IMR-90 (cell line): ENCODE measurements around the gene GDF9. TPM values are rescaled to one million over a fixed set of nuclear protein-coding genes. Genes with fewer than 3 reads are reported as not detected.
A peak's percentile ranks its signal among the peaks of the same experiment; 100 is the strongest.

Source experiments
- ATAC-seq: fragments of 200-7000 bp; cut with Tn5 transposase; 2 replicates; pipeline ENCODE4 v1.9.1; 2020; ENCODE audit warnings: low read depth, mild to moderate bottlenecking, moderate library complexity
- BruUV-seq: library from RNA; stranded (reverse); fragments of 400-500 nt; replicated peaks from 2 replicates; lab custom pipeline; 2021; lab: Mats Ljungman, UMichigan
- CTCF ChIA-PET: fragments of 300-600 bp; formaldehyde crosslinking; extraction: SDS; loops from one replicate; lab custom pipeline; 2021; ENCODE audit warnings: antibody characterized with exemption; lab: Yijun Ruan, JAX
- POLR2A ChIA-PET: fragments of 300-600 bp; sonication (Branson Sonifier 250); formaldehyde crosslinking; loops from one replicate; lab custom pipeline; 2022; ENCODE audit warnings: antibody characterized with exemption; ENCODE audit not compliant: unreplicated experiment; lab: Charles Lee
- DNase-seq: peaks from one replicate; pipeline ENCODE4 v3.0.0; 2013
- H2AFZ ChIP-seq: replicated peaks from 2 replicates; pipeline ENCODE3; 2013; ENCODE audit warnings: low read length, mild to moderate bottlenecking; ENCODE audit not compliant: poor library complexity
- H2AK5ac ChIP-seq: 2 replicates; pipeline ENCODE4 v1.6.1; 2013; ENCODE audit warnings: low read depth, low read length, inconsistent platforms
- H2AK9ac ChIP-seq: replicated peaks from 2 replicates; pipeline ENCODE3; 2013; ENCODE audit warnings: mild to moderate bottlenecking, low read depth, low read length, moderate library complexity; ENCODE audit not compliant: poor library complexity
- H2BK120ac ChIP-seq: 2 replicates; pipeline ENCODE4 v1.6.1; 2013; ENCODE audit warnings: low read depth, low read length, inconsistent platforms
- H2BK15ac ChIP-seq: 3 replicates; pipeline ENCODE4 v1.6.1; 2013; ENCODE audit warnings: low read depth, low read length, inconsistent platforms
- H2BK20ac ChIP-seq: 2 replicates; pipeline ENCODE4 v1.6.1; 2013; ENCODE audit warnings: low read depth, mild to moderate bottlenecking, inconsistent platforms, low read length, moderate library complexity
- H2BK5ac ChIP-seq: 2 replicates; pipeline ENCODE4 v1.6.1; 2013; ENCODE audit warnings: mild to moderate bottlenecking, low read depth, low read length, inconsistent platforms; ENCODE audit not compliant: poor library complexity, severe bottlenecking
- H3K14ac ChIP-seq: replicated peaks from 2 replicates; pipeline ENCODE4 v1.6.1; 2013; ENCODE audit warnings: low read depth, low read length, inconsistent platforms
- H3K18ac ChIP-seq: 2 replicates; pipeline ENCODE4 v1.6.1; 2013; ENCODE audit warnings: low read depth, low read length, control low read depth
- H3K23ac ChIP-seq: 2 replicates; pipeline ENCODE4 v1.6.1; 2013; ENCODE audit warnings: low read depth, low read length, inconsistent platforms
- H3K27ac ChIP-seq: 2 replicates; pipeline ENCODE4 v1.5.1; 2013; ENCODE audit warnings: mild to moderate bottlenecking, control low read depth, low read length; ENCODE audit not compliant: insufficient read depth
- H3K27me3 ChIP-seq: 2 replicates; pipeline ENCODE4 v1.6.1; 2013; ENCODE audit warnings: low read length; ENCODE audit not compliant: control insufficient read depth, insufficient read depth
- H3K36me3 ChIP-seq: 2 replicates; pipeline ENCODE4 v1.6.1; 2013; ENCODE audit warnings: low read length, mixed read lengths; ENCODE audit not compliant: control insufficient read depth, insufficient read depth
- H3K4ac ChIP-seq: 2 replicates; pipeline ENCODE4 v1.6.1; 2013; ENCODE audit warnings: low read depth, low read length, inconsistent platforms
- H3K4me1 ChIP-seq: 2 replicates; pipeline ENCODE4 v1.6.1; 2013; ENCODE audit warnings: low read length, mixed read lengths; ENCODE audit not compliant: control insufficient read depth, insufficient read depth
- H3K4me2 ChIP-seq: 2 replicates; pipeline ENCODE4 v1.6.1; 2013; ENCODE audit warnings: low read depth, mild to moderate bottlenecking, control low read depth, low read length, moderate library complexity
- H3K4me3 ChIP-seq: 2 replicates; pipeline ENCODE4 v1.5.1; 2013; ENCODE audit warnings: low read depth, mild to moderate bottlenecking, control low read depth, low read length, moderate library complexity; ENCODE audit not compliant: insufficient read depth
- H3K56ac ChIP-seq: 2 replicates; pipeline ENCODE4 v1.6.1; 2013; ENCODE audit warnings: low read length, inconsistent platforms; ENCODE audit not compliant: insufficient read depth; ENCODE audit errors: extremely low read depth
- H3K79me1 ChIP-seq, 2 experiments: 2 replicates each; pipeline ENCODE4 v1.6.1; 2013; ENCODE audit warnings: low read length in 2 of 2, inconsistent platforms in 1 of 2, low read depth in 1 of 2
- H3K9ac ChIP-seq: 2 replicates; pipeline ENCODE4 v1.6.1; 2013; ENCODE audit warnings: low read depth, low read length, control low read depth
- H3K9me1 ChIP-seq: 2 replicates; pipeline ENCODE4 v1.6.1; 2013; ENCODE audit warnings: low read length, inconsistent platforms; ENCODE audit not compliant: insufficient read depth
- H3K9me3 ChIP-seq: 2 replicates; pipeline ENCODE4 v1.6.1; 2013; ENCODE audit warnings: low read length; ENCODE audit not compliant: control insufficient read depth, insufficient read depth
- H4K20me1 ChIP-seq: 2 replicates; pipeline ENCODE4 v1.6.1; 2013; ENCODE audit warnings: low read length, inconsistent platforms; ENCODE audit not compliant: insufficient read depth
- H4K5ac ChIP-seq: 2 replicates; pipeline ENCODE4 v1.6.1; 2013; ENCODE audit warnings: mild to moderate bottlenecking, low read depth, low read length, control low read depth
- H4K8ac ChIP-seq, 2 experiments: 2 replicates each; pipeline ENCODE4 v1.6.1; 2013; ENCODE audit warnings: low read depth in 2 of 2, low read length in 2 of 2, control low read depth in 1 of 2, inconsistent platforms in 1 of 2
- H4K91ac ChIP-seq: 2 replicates; pipeline ENCODE4 v1.6.1; 2013; ENCODE audit warnings: low read depth, low read length, inconsistent platforms; ENCODE audit not compliant: insufficient read depth
- CEBPB ChIP-seq: IDR thresholded peaks from 2 replicates; pipeline ENCODE4 v1.6.1; 2012; ENCODE audit warnings: low read depth, low read length, improper control_type of control experiment
- CHD1 ChIP-seq: IDR thresholded peaks from 2 replicates; pipeline ENCODE4 v1.6.1; 2012; ENCODE audit warnings: low read depth, low read length, improper control_type of control experiment
- FOS ChIP-seq: fragments of 150-350 bp; IDR thresholded peaks from 2 replicates; pipeline ENCODE4 v1.6.1; 2016; ENCODE audit warnings: low read depth, low read length
- MAFK ChIP-seq: IDR thresholded peaks from 2 replicates; pipeline ENCODE4 v1.6.1; 2012; ENCODE audit warnings: low read depth, low read length, improper control_type of control experiment
- MAZ ChIP-seq: IDR thresholded peaks from 2 replicates; pipeline ENCODE4 v1.6.1; 2012; ENCODE audit warnings: low read depth, mild to moderate bottlenecking, low read length, improper control_type of control experiment, moderate library complexity, borderline replicate concordance
- MXI1 ChIP-seq: IDR thresholded peaks from 2 replicates; pipeline ENCODE4 v1.6.1; 2012; ENCODE audit warnings: low read depth, mild to moderate bottlenecking, low read length, moderate library complexity, borderline replicate concordance
- NFE2L2 ChIP-seq: fragments of 150-350 bp; IDR thresholded peaks from 2 replicates; pipeline ENCODE4 v1.6.1; 2016; ENCODE audit warnings: low read depth, mild to moderate bottlenecking, low read length
- POLR2A ChIP-seq: IDR thresholded peaks from 2 replicates; pipeline ENCODE4 v1.6.1; 2012; ENCODE audit warnings: mild to moderate bottlenecking, low read depth, low read length
- RAD21 ChIP-seq: IDR thresholded peaks from 2 replicates; pipeline ENCODE4 v1.6.1; 2012; ENCODE audit warnings: low read length, improper control_type of control experiment
- RCOR1 ChIP-seq: IDR thresholded peaks from 2 replicates; pipeline ENCODE4 v1.6.1; 2012; ENCODE audit warnings: mild to moderate bottlenecking, low read length, improper control_type of control experiment; ENCODE audit not compliant: insufficient replicate concordance
- RFX5 ChIP-seq: IDR thresholded peaks from 2 replicates; pipeline ENCODE4 v1.8.0; 2012; ENCODE audit warnings: low read depth, mild to moderate bottlenecking, low read length, moderate library complexity
- SMC3 ChIP-seq: fragments of 150-350 bp; IDR thresholded peaks from 2 replicates; pipeline ENCODE4 v1.6.1; 2016; ENCODE audit warnings: low read depth, mild to moderate bottlenecking, antibody characterized with exemption, low read length, moderate library complexity
- WGBS, 2 experiments: methylation state at CpG; one replicate each; pipeline versions ENCODE4 v1.1.5 to v1.1.7; 2013; ENCODE audit warnings: missing lambda C conversion rate in 2 of 2; ENCODE audit not compliant: insufficient read length in 1 of 2; ENCODE audit errors: extremely low coverage in 2 of 2; 5-methylcytosine and 5-hydroxymethylcytosine counted together
- dilution Hi-C: fragments of 300-500 bp; cut with HindIII; formaldehyde crosslinking; loops from one replicate; pipeline ENCODE4 v1.14.3; 2018; ENCODE audit warnings: low sequenced_read_pairs; ENCODE audit not compliant: unreplicated experiment
- in situ Hi-C: fragments of 300-500 bp; cut with MboI; formaldehyde crosslinking; loops from 3 replicates; pipeline ENCODE4 v1.14.3; 2019; ENCODE audit warnings: low sequenced_read_pairs, inconsistent platforms, mixed read lengths
- intact Hi-C: fragments of 100-400 bp; cut with micrococcal nuclease; formaldehyde crosslinking; loops from 2 replicates; pipeline ENCODE4 v1.10.0; 2022
- polyA plus RNA-seq, 3 experiments: library from polyadenylated mRNA; depleted of rRNA; stranded (reverse); fragments of >200 nt; gene quantifications; 2 replicates each; pipeline ENCODE4 v1.2.3, GENCODE V29; 2012; ENCODE audit warnings: low replicate concordance in 1 of 3
- total RNA-seq: library from RNA; depleted of rRNA; stranded (reverse); fragments of >200 nt; gene quantifications from 2 replicates; pipeline ENCODE4 v1.2.3, GENCODE V29; 2012
- TF ChIP-seq, protein P1 (sequence below): conservative IDR thresholded peaks from 2 replicates; pipeline ENCODE4 v1.5.1; 2012; ENCODE audit warnings: mild to moderate bottlenecking, low read depth, low read length, improper control_type of control experiment
- TF ChIP-seq, protein P2 (sequence below): fragments of 150-350 bp; IDR thresholded peaks from 2 replicates; pipeline ENCODE4 v1.6.1; 2016; ENCODE audit warnings: low read depth, mild to moderate bottlenecking, low read length, moderate library complexity, borderline replicate concordance
- TF ChIP-seq, protein P3 (sequence below): fragments of 150-350 bp; IDR thresholded peaks from 2 replicates; pipeline ENCODE4 v1.6.1; 2017; ENCODE audit warnings: mild to moderate bottlenecking, antibody characterized with exemption, low read length, low read depth

Gene GDF9
- total and polyA plus RNA-seq, 2 of the 4 experiments (the other 2 are of a cell fraction): 0.18 to 0.21 TPM

DNA sequence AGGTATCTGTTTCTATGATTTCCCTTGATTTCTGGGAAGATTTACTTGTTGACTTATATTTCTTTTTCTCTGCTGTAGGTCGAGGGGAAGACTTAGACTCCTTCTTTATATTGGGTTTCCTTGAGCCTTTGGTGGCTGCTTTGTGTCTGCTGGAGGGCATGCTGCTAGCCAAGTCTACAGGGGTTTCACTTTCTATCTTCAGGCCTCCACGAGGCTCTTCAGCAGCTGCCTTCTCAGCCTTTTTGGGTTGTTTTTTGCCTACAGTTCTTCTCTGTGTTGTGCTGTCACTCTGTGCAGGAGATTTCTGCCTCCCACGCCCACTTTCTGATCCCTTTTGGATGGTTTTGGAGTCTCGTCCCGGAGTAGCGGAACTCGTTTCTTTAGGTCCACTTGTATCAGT is 30.4 kb upstream of the GDF9 start:
- no peak overlapping the region for H3K4me3 ChIP-seq
- H3K18ac ChIP-seq: no peak overlapping the region
- peaks cover 34% of the 10 kb centered on the region for H3K36me3 ChIP-seq
- H3K79me1 ChIP-seq: peaks cover 34 to 44% of the 10 kb centered on the region in 2 experiments
- H4K8ac ChIP-seq: no peak overlapping the region
- no peak overlapping the region for H2AK5ac ChIP-seq
- no peak overlapping the region for H3K4me2 ChIP-seq
- H3K9me3 ChIP-seq: no peaks in the 10 kb centered on the region
- DNase-seq (no peak), ATAC-seq (no peak)
- TSS peak; percentile 98 for BruUV-seq
- ChIA-PET CTCF (no interaction called here), POLR2A (interaction anchor here (0.6 kb wide), 1 partner anchor 24 kb away, joined by 3 read pairs; no protein-coding TSS in a partner anchor)
- no peaks in the 10 kb centered on the region for H3K27me3 ChIP-seq
- H3K23ac ChIP-seq: no peak overlapping the region
- H3K14ac ChIP-seq: no peak overlapping the region
- H3K27ac ChIP-seq: no peak overlapping the region
- H3K4ac ChIP-seq: no peak overlapping the region
- in situ Hi-C loops: no loop called here
- no peak overlapping the region for H3K56ac ChIP-seq
- H2AK9ac ChIP-seq: no peak overlapping the region
- no peaks in the 10 kb centered on the region for H3K4me1 ChIP-seq
- H2BK15ac ChIP-seq: no peak overlapping the region
- H4K5ac ChIP-seq: no peak overlapping the region
- H2BK120ac ChIP-seq: no peak overlapping the region
- WGBS, 2 experiments: 100% methylated on average over 3 of the region's 7 CpGs; no CpG with 5 or more reads in 1 of the 2 experiments
- dilution Hi-C loops: no loop called here
- no peak for TF ChIP-seq CHD1
- no peak for TF ChIP-seq FOS
- no peak for TF ChIP-seq POLR2A
- no peak for TF ChIP-seq RAD21
- TF ChIP-seq MAFK: no peak
- TF ChIP-seq, protein P1, sequence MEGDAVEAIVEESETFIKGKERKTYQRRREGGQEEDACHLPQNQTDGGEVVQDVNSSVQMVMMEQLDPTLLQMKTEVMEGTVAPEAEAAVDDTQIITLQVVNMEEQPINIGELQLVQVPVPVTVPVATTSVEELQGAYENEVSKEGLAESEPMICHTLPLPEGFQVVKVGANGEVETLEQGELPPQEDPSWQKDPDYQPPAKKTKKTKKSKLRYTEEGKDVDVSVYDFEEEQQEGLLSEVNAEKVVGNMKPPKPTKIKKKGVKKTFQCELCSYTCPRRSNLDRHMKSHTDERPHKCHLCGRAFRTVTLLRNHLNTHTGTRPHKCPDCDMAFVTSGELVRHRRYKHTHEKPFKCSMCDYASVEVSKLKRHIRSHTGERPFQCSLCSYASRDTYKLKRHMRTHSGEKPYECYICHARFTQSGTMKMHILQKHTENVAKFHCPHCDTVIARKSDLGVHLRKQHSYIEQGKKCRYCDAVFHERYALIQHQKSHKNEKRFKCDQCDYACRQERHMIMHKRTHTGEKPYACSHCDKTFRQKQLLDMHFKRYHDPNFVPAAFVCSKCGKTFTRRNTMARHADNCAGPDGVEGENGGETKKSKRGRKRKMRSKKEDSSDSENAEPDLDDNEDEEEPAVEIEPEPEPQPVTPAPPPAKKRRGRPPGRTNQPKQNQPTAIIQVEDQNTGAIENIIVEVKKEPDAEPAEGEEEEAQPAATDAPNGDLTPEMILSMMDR: no peak
- TF ChIP-seq NFE2L2: no peak
- TF ChIP-seq, protein P2, sequence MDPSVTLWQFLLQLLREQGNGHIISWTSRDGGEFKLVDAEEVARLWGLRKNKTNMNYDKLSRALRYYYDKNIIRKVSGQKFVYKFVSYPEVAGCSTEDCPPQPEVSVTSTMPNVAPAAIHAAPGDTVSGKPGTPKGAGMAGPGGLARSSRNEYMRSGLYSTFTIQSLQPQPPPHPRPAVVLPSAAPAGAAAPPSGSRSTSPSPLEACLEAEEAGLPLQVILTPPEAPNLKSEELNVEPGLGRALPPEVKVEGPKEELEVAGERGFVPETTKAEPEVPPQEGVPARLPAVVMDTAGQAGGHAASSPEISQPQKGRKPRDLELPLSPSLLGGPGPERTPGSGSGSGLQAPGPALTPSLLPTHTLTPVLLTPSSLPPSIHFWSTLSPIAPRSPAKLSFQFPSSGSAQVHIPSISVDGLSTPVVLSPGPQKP: no peak
- no peak for TF ChIP-seq MAZ
- no peak for TF ChIP-seq RFX5
- no peak for TF ChIP-seq MXI1
- no peak for TF ChIP-seq SMC3
- TF ChIP-seq RCOR1: no peak
- TF ChIP-seq, protein P3, sequence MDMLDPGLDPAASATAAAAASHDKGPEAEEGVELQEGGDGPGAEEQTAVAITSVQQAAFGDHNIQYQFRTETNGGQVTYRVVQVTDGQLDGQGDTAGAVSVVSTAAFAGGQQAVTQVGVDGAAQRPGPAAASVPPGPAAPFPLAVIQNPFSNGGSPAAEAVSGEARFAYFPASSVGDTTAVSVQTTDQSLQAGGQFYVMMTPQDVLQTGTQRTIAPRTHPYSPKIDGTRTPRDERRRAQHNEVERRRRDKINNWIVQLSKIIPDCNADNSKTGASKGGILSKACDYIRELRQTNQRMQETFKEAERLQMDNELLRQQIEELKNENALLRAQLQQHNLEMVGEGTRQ: no peak
- no peak for TF ChIP-seq CEBPB
- H3K9ac ChIP-seq: no peak overlapping the region
- no peak overlapping the region for H2BK20ac ChIP-seq
- no peak overlapping the region for H4K91ac ChIP-seq
- H4K20me1 ChIP-seq: peaks cover 4% of the 10 kb centered on the region; the same call in 1 of the 2 replicates
- H2AFZ ChIP-seq: no peak overlapping the region
- no peaks in the 10 kb centered on the region for H3K9me1 ChIP-seq
- H2BK5ac ChIP-seq: no peak overlapping the region
- intact Hi-C loops: no loop called here
